ENCODE data around the gene PLCD1.

PLCD1 gene

DNA sequence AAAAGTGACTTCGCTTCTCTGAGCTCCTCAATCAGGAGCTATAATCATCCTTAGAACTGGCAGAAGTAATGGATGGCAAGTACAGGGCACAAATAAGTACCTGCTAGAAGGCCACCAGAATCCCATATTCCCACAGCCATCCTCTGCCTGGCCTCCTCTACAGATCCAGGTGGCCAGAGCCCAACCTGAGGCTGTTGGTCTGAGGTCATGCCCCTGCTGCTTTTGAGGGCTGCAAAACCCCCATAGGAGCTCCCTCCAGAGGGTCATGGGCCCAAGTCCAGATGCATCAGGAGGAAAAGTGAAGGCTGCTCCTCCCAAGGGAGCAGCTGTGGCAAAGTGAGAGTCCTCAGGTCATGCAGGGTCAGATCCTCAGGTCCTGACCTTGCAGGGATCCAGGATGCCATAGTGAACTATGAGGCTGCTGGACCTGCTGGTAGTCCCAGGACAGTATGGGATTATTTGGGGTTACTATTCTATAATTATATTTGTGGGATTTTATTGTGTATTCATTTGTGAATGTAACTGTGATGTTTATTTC lies 3.0 kb upstream of the PLCD1 start:
- TF ChIP-seq, protein P1, sequence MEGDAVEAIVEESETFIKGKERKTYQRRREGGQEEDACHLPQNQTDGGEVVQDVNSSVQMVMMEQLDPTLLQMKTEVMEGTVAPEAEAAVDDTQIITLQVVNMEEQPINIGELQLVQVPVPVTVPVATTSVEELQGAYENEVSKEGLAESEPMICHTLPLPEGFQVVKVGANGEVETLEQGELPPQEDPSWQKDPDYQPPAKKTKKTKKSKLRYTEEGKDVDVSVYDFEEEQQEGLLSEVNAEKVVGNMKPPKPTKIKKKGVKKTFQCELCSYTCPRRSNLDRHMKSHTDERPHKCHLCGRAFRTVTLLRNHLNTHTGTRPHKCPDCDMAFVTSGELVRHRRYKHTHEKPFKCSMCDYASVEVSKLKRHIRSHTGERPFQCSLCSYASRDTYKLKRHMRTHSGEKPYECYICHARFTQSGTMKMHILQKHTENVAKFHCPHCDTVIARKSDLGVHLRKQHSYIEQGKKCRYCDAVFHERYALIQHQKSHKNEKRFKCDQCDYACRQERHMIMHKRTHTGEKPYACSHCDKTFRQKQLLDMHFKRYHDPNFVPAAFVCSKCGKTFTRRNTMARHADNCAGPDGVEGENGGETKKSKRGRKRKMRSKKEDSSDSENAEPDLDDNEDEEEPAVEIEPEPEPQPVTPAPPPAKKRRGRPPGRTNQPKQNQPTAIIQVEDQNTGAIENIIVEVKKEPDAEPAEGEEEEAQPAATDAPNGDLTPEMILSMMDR (IDR thresholded peaks at IDR 0.05; ENCODE audit: low read depth, low read length, missing control alignments), result no peak
- H3K4me3 ChIP-seq (ENCODE audit: low read depth, low read length), result no peak overlapping the region
- no peak for DNase-seq (ENCODE audit: low read depth)

DNA sequence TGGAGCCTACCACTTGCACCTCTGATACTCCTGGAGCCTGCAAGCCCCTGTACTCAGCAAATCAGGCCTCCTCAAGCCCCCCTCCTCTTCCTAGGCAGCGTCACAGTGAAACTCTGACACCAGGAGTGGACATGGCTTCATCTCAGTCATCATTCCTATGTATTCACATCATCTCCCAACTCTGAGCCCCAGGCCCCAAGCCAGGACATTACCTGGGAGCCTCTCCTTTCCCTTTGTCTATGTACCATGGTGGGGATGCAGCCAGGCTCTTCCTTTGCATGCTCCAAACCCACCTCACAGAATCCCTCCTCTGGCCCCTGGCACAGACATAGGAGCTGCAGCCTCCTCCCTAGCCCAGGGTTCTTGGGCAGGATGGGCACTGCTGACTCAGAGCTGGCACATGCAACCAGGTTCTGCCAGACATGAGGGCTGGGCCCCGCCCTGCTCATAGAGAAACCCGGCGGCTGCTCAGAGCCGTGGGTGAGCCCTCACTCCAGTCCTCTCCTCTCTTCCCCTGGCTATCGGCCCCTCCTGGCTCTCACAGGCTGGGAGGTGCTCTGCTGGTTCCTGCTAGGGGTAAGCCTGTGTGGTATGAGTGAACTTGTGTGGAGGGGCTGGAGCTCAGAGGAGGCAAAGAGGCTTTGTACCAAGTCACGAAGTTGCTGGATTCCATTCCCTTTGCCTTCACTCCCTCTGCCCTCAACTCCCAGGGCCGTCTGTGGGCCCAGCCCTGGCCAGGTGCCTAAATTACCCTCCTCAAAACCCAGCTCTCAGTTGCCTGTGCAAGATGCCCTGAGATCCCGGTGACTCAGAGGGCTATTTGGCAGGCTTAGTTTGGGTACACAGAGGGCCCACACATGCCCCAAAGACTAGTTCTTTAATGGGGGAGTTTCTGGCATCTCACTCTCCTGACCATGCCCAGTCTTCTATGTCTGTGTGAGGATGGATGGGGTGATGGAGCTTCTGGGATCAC lies 1.9 kb upstream of the PLCD1 start:
- TF ChIP-seq, protein P1 (IDR thresholded peaks at IDR 0.05; ENCODE audit: low read depth, low read length, missing control alignments), result no peak
- no peak overlapping the region for H3K4me3 ChIP-seq (ENCODE audit: low read depth, low read length)
- DNase-seq (ENCODE audit: low read depth), result no peak

DNA sequence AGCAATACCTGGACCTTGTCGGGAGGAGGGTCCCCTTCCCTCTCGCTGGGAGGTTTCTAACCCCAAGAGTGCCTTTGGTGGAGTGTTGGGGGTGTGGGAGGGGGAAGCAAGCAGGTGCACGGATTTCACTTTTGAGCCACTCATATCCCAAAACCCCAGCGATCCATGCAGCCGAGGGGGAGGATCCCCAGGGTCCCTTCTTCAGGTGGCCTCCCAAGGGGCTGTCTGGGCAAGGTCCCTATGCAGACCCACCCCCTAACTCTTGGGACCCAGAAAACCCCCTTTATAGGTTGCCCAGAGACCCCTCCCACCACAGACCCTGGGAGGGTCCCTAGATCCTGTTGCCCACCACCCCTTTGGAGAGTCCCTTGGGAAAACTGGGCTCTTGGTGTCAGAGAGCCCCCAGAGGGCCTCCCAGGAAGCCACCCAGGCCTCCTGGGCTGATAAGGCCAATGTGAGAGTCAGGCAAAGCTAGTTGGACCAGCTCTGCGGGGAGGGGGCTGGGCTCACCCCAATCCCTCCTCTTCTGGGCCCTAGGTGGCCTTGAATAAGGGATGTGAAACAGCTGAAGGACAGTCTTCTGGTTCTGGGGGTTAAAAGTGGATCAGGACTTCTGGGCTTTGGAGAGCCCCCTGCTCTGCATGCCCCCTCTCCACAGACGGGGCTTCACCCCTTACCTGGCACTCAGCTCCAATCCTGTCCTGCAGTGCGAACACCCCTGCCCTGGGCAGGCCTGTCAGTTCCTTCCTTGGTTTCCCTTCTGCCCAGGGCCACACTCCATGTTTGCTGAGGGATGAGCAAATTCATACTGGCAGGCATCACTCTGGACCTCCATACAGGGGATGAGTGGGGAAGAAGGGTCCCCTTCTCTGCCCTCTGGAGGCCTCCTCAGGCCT lies 932 bp upstream of the PLCD1 start:
- TF ChIP-seq, protein P1 (IDR thresholded peaks at IDR 0.05; ENCODE audit: low read depth, low read length, missing control alignments), result no peak
- DNase-seq (ENCODE audit: low read depth), result no peak
- H3K4me3 ChIP-seq (ENCODE audit: low read depth, low read length), result no peak overlapping the region

DNA sequence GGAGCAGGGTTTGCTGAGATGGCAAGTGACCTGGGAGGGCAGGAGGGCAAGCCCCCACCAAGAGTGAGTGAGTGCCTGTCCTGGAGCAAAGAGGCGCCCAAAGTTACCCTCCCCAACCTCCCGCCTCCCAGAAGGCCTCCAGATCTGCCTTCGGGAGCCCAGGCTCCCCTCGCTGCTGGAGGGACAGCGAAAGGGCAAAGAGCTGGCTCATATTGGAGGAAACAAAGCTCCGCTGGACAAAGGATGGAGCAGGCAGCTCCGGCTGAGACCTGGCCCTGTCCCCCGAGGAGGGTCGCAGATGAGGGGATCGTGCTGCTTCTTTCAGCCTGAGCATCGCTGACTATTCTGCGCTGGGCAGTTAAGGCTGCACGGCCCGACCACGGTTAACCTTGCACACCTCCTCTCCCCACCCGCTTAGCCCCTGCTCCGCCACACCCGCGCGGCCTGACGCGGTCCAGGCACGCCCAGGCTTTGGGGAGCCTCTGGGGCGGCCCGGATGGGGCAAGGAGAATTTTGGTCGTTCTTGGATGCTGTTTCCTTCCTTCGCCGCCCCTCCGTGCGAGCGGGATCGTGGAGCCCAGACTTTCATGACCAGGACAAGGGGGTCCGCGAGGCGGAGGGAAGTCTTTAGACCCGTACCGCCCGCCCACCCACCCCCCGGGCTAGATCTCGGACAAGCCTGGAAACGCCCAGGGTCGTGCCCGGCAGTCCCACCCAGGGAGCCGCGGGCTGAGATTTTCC lies 651 bp downstream of the PLCD1 start:
- H3K4me3 ChIP-seq (ENCODE audit: low read depth, low read length), result no peak overlapping the region

DNA sequence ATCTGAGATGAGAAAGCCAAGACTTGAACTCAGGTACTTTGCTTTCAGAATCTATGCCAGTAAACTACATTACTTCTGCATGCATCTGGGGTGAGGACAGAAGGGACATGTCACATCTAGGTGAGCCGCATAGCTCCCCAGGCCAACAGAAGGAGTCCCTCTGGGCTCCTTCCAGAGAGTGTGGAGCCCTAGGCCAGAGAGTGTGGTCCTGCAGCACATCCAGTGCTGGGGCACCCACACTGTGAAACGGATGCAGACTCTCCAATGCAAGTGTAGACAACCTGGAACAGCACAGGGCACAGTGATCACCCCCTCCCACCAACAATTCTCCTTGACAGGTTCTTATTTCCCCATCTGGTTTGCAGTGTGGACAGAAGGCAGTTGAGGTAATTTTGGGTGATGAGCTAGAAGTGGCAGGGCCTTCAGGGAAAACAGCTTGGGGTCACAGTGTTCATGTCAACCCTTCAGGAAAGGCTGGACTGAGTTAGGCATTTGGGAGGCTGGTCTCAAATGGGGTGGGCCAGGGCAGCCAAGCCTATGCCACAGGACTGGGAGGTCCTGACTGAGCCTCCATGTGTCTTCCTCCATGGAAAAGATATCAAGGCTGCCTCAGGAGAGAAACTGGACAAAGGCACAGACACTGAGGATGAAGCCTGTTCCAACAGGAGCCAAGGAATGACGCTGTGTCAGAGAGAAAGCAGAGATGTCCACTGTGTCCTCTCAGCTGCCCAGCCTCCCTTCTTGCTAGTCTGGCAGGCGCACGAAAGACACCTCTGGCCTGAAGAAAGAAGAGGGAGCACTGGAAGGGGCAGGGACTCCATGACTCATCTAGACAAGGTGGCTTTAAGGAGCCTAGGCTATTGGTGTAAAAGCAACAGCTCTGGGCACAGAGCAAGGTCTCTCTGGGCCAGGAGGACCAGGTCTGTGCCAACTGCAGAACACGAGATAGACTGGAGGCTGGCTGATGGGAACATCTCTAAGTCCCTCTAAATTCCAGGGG lies 1.7 kb downstream of the PLCD1 start:
- H3K4me3 ChIP-seq (ENCODE audit: low read depth, low read length), result no peak overlapping the region
- TF ChIP-seq, protein P1 (IDR thresholded peaks at IDR 0.05; ENCODE audit: low read depth, low read length, missing control alignments), result no peak
- no peak for DNase-seq (ENCODE audit: low read depth)

More for the DNA sequence above, 651 bp downstream of the PLCD1 start:
- TF ChIP-seq, protein P1 (IDR thresholded peaks at IDR 0.05; ENCODE audit: low read depth, low read length, missing control alignments), result no peak
- DNase-seq (ENCODE audit: low read depth), result no peak
